Activated CD4-positive, alpha-beta T cell treated with anti-CD3 and anti-CD28 coated beads, Interleukin-2, amount 10 ng/mL, durations not matched to agents 24 days and 14 days (primary cell): ENCODE data around the gene TRMT13. TPM values are rescaled to one million over a fixed set of nuclear protein-coding genes. Genes with fewer than 3 reads are reported as not detected.
"Not testable (repeated sequence)": the region's sequence is repeated elsewhere in the genome, so short reads cannot be mapped to it uniquely, and the experiment has no call there.

Experiments used
- DNase-seq: peaks from one replicate; pipeline ENCODE4 v3.0.0; 2022
- H3K27ac Mint-ChIP-seq: one replicate; pipeline ENCODE4 v1.8.0; 2022; ENCODE audit warnings: mild to moderate bottlenecking, mixed read lengths
- H3K27me3 Mint-ChIP-seq: one replicate; pipeline ENCODE4 v1.8.0; 2022; ENCODE audit warnings: mixed read lengths
- H3K36me3 Mint-ChIP-seq: one replicate; pipeline ENCODE4 v1.8.0; 2022; ENCODE audit warnings: low read depth, mild to moderate bottlenecking, mixed read lengths
- H3K4me1 Mint-ChIP-seq: one replicate; pipeline ENCODE4 v1.8.0; 2021; ENCODE audit warnings: mixed read lengths
- H3K4me3 Mint-ChIP-seq: one replicate; pipeline ENCODE4 v1.8.0; 2022; ENCODE audit warnings: mild to moderate bottlenecking, moderate library complexity, mixed read lengths
- H3K9me3 Mint-ChIP-seq: one replicate; pipeline ENCODE4 v1.8.0; 2021; ENCODE audit warnings: mixed read lengths
- intact Hi-C: fragments of 100-400 bp; cut with micrococcal nuclease; formaldehyde crosslinking; loops from one replicate; pipeline ENCODE4 v1.15.1; 2023
- total RNA-seq: library from RNA; stranded (reverse); gene quantifications from 2 replicates; pipeline ENCODE4 v1.2.3, GENCODE V29; 2022

TRMT13 gene
- total RNA-seq, 1 donor from 2014 or later, result 24.3 TPM

DNA sequence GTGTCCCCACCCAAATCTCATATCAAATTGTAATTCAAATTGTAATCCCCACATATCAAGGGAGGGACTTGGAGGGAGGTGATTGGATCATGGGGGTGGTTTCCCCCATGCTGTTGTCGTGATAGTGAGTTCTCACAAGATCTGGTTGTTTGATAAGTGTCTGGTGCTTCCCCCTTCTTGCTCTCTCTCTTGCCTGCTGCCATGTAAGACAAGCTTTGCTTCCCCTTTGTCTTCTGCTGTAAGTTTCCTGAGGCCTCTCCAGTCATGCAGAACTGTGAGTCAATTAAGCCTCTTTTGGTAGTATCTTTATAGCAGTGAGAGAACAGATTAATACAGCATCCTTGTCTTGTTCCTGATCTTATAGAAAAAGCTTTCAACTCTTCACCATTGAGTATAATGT is 51.6 kb downstream of the TRMT13 start:
- no peaks in the 10 kb centered on the region for H3K36me3 Mint-ChIP-seq
- no peaks in the 10 kb centered on the region for H3K4me1 Mint-ChIP-seq
- H3K9me3 Mint-ChIP-seq, result no peaks in the 10 kb centered on the region
- intact Hi-C loops, result no loop called here
- DNase-seq, result no peak
- no peak overlapping the region for H3K4me3 Mint-ChIP-seq
- H3K27me3 Mint-ChIP-seq, result no peaks in the 10 kb centered on the region
- H3K27ac Mint-ChIP-seq, result no peak overlapping the region

- no peak overlapping the region for H3K4me3 Mint-ChIP-seq
These were observed 54.9 kb downstream of the TRMT13 start for GRCh38 chr1:100187912-100188311.

DNA sequence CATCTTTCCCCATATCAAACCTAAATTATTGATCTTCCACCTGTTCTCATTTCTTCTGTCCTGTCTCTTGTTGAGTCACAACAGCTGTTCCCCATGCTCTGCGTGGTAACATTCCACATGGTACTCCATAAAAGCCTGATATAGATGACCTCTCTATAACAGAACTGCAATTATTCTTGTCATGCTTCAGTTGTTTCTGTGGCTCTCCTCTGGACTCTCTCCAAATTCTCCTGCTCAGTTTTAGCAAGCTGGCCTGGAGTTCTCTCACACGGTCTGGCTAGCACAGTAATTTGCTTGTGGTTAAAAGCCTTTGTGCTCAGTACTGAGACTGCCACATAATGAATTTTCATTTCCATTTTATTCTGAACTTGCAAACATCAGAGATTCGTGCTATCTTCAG is 55.7 kb downstream of the TRMT13 start:
- intact Hi-C loops, result no loop called here
- H3K36me3 Mint-ChIP-seq, result peaks cover 7% of the 10 kb centered on the region
- DNase-seq, result no peak
- no peaks in the 10 kb centered on the region for H3K27me3 Mint-ChIP-seq
- H3K27ac Mint-ChIP-seq, result no peak overlapping the region
- no peaks in the 10 kb centered on the region for H3K9me3 Mint-ChIP-seq
- H3K4me1 Mint-ChIP-seq, result peaks cover 3% of the 10 kb centered on the region
- no peak overlapping the region for H3K4me3 Mint-ChIP-seq

More at GRCh38 chr1:100187912-100188311, 54.9 kb downstream of the TRMT13 start:
- H3K9me3 Mint-ChIP-seq, result no peaks in the 10 kb centered on the region
- H3K27me3 Mint-ChIP-seq, result no peaks in the 10 kb centered on the region
- H3K27ac Mint-ChIP-seq, result no peak overlapping the region
- H3K4me1 Mint-ChIP-seq, result peaks cover 3% of the 10 kb centered on the region
- peaks cover 7% of the 10 kb centered on the region for H3K36me3 Mint-ChIP-seq
- intact Hi-C loops, result no loop called here
- DNase-seq, result no peak

DNA sequence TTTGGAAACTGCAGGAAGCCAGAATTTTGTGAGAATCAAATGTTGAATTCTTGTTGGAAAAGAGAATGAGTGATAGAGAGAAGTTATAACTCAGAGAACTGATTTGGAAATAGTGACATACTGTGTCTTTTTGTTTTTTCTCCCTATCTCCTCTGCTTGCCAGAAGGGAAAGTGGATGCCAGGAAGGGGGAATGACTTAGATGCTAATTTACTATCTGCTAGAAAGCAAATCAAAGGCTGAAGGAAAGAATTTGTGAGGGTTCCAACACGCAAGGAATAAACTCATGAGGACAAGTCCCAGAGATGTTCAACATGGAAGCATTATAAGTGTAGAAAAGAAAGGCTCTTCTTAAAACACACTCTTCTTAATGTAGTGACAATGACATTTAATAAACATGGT is 65.6 kb downstream of the TRMT13 start:
- Mint-ChIP-seq H3K27ac (no peak overlapping the region), H3K36me3 (peaks cover 61% of the 10 kb centered on the region), H3K27me3 (no peaks in the 10 kb centered on the region), H3K4me3 (no peak overlapping the region), H3K9me3 (no peaks in the 10 kb centered on the region), H3K4me1 (peaks cover 2% of the 10 kb centered on the region)
- intact Hi-C loops, result loop anchor here (2.0 kb wide), 1 partner anchor 24 kb away; no protein-coding TSS in a partner anchor
- no peak for DNase-seq

DNA sequence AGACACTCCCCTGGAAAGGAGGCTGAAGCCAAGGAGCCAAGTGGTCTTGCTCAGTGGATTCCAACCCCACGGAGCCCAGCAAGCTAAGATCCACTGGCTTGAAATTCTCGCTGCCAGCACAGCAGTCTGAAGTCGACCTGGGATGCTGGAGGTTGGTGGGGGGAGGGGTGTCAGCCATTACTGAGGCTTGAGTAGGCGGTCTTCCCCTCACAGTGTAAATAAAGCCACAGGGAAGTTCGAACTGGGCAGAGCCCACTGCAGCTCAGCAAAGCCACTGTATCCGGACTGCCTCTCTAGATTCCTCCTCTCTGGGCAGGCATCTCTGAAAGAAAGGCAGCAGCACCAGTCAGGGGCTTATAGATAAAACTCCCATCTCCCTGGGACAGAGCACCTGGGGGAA is 67.1 kb downstream of the TRMT13 start:
- H3K4me1 Mint-ChIP-seq, DNase-seq, H3K4me3 Mint-ChIP-seq, intact Hi-C loops, H3K27me3 Mint-ChIP-seq, H3K27ac Mint-ChIP-seq, H3K9me3 Mint-ChIP-seq: not testable (repeated sequence)
- peaks cover 73% of the 10 kb centered on the region for H3K36me3 Mint-ChIP-seq

Other genes with a start within 250 kb of the TRMT13 start
- 15.7 and 17.4 TPM in 2 replicates for gene SLC35A3, start 163.2 kb upstream of the TRMT13 start, total RNA-seq
- gene SASS6, start 233 bp upstream of the TRMT13 start, total RNA-seq, result 16.0 and 17.2 TPM in 2 replicates
- 0.23 and 0.57 TPM in 2 replicates for gene LRRC39, start 45.1 kb downstream of the TRMT13 start, total RNA-seq
- gene DBT, start 116.7 kb downstream of the TRMT13 start, total RNA-seq, result 11.9 and 12.4 TPM in 2 replicates
- 48.5 and 49.1 TPM in 2 replicates for gene RTCA, start 133.1 kb downstream of the TRMT13 start, total RNA-seq
- 10.3 and 11.0 TPM in 2 replicates for gene CDC14A, start 219.3 kb downstream of the TRMT13 start, total RNA-seq